ENCODE data around the gene COPG2. TPM values are rescaled to one million over a fixed set of nuclear protein-coding genes. Genes with fewer than 3 reads are reported as not detected.

COPG2 gene
- total and polyA plus RNA-seq, 2 donors (not counting 3 experiments of a cell fraction or from before 2014, with no cell fraction given): 9.4 to 11.6 TPM

GRCh38 chr7:130708001-130708400 is 39.5 kb upstream of the COPG2 start:
- H3K36me3 ChIP-seq (ENCODE audit: control insufficient read depth in 2 of 2, extremely low read depth in 1 of 2, insufficient read depth in 2 of 2, low read length in 2 of 2): no peaks in the 10 kb centered on the region
- H3K27ac ChIP-seq (ENCODE audit: insufficient read depth, low read depth, low read length): no peak overlapping the region
- no peak overlapping the region for H3K4me3 ChIP-seq (replicated peaks in 1 of 3; ENCODE audit: insufficient read depth in 1 of 3, low read depth in 1 of 3, low read length in 3 of 3)
- intact Hi-C loops (cut with micrococcal nuclease): no loop called here
- no peaks in the 10 kb centered on the region for H3K9me3 ChIP-seq (replicated peaks; ENCODE audit: control insufficient read depth, insufficient read depth, low read length)
- H3K4me1 ChIP-seq (ENCODE audit: control insufficient read depth, extremely low read depth, insufficient read depth, low read length): no peaks in the 10 kb centered on the region
- no peaks in the 10 kb centered on the region for H3K79me2 ChIP-seq (ENCODE audit: control insufficient read depth, insufficient read depth, low read length)
- BruUV-seq (replicated peaks): no TSS peak
- no peaks in the 10 kb centered on the region for H4K20me1 ChIP-seq (replicated peaks; ENCODE audit: control insufficient read depth, extremely low read depth, insufficient read depth, low read length)
- no peak overlapping the region for H3K4me2 ChIP-seq (ENCODE audit: insufficient read depth, low read length)
- H3K9ac ChIP-seq (replicated peaks; ENCODE audit: extremely low read depth, insufficient read depth, low read length): no peak overlapping the region
- DNase-seq (ENCODE audit: low read depth, low spot score) (no peak), FAIRE-seq (no peak)
- dilution Hi-C loops (cut with MboI; ENCODE audit: extremely low pct_ligation_motif_present, low sequenced_read_pairs): no loop called here
- no peak overlapping the region for H2AFZ ChIP-seq (ENCODE audit: low read depth, low read length)
- H3K27me3 ChIP-seq (ENCODE audit: control insufficient read depth in 2 of 2, insufficient read depth in 2 of 2, low read length in 2 of 2): peaks cover 6 to 21% of the 10 kb centered on the region in 2 experiments
- ChIA-PET POLR2A (no interaction called here), CTCF (no interaction called here)
- no peaks in the 10 kb centered on the region for H3K9me1 ChIP-seq (replicated peaks; ENCODE audit: control insufficient read depth, extremely low read depth, insufficient read depth, low read length)
- TF ChIP-seq MYC (IDR thresholded peaks at IDR 0.05; ENCODE audit: low read depth, low read length) (no peak), GATA2 (IDR thresholded peaks at IDR 0.05; ENCODE audit: insufficient read depth, insufficient read length, low read depth, low read length) (no peak), MAX (IDR thresholded peaks at IDR 0.05; ENCODE audit: insufficient read depth, insufficient read length) (no peak), CTCF (IDR thresholded peaks at IDR 0.05; ENCODE audit: extremely low read depth in 1 of 2, insufficient read depth in 1 of 2, low read depth in 1 of 2, low read length in 2 of 2) (no peak), JUN (IDR thresholded peaks at IDR 0.05; ENCODE audit: borderline replicate concordance, insufficient read depth, insufficient read length, low read depth) (no peak), POLR2A (IDR thresholded peaks at IDR 0.05; ENCODE audit: low read depth, low read length) (no peak)

- Histone ChIP-seq H3K27me3 (ENCODE audit: control insufficient read depth in 2 of 2, insufficient read depth in 2 of 2, low read length in 2 of 2) (peaks cover 6 to 11% of the 10 kb centered on the region in 2 experiments), H4K20me1 (replicated peaks; ENCODE audit: control insufficient read depth, extremely low read depth, insufficient read depth, low read length) (no peaks in the 10 kb centered on the region), H3K4me2 (ENCODE audit: insufficient read depth, low read length) (no peak overlapping the region), H3K27ac (ENCODE audit: insufficient read depth, low read depth, low read length) (no peak overlapping the region), H3K79me2 (ENCODE audit: control insufficient read depth, insufficient read depth, low read length) (no peaks in the 10 kb centered on the region), H3K9me1 (replicated peaks; ENCODE audit: control insufficient read depth, extremely low read depth, insufficient read depth, low read length) (no peaks in the 10 kb centered on the region), H3K4me1 (ENCODE audit: control insufficient read depth, extremely low read depth, insufficient read depth, low read length) (no peaks in the 10 kb centered on the region), H3K4me3 (replicated peaks in 1 of 3; ENCODE audit: insufficient read depth in 1 of 3, low read depth in 1 of 3, low read length in 3 of 3) (no peak overlapping the region), H3K36me3 (ENCODE audit: control insufficient read depth in 2 of 2, extremely low read depth in 1 of 2, insufficient read depth in 2 of 2, low read length in 2 of 2) (no peaks in the 10 kb centered on the region), H3K9ac (replicated peaks; ENCODE audit: extremely low read depth, insufficient read depth, low read length) (no peak overlapping the region), H2AFZ (ENCODE audit: low read depth, low read length) (no peak overlapping the region), H3K9me3 (replicated peaks; ENCODE audit: control insufficient read depth, insufficient read depth, low read length) (no peaks in the 10 kb centered on the region)
- intact Hi-C loops (cut with micrococcal nuclease): no loop called here
- no peak for TF ChIP-seq EZH2 (IDR thresholded peaks at IDR 0.05; ENCODE audit: borderline replicate concordance, low read depth, low read length, severe bottlenecking)
- no peak for TF ChIP-seq POLR2AphosphoS5 (IDR thresholded peaks at IDR 0.05; ENCODE audit: insufficient read depth, low read depth, low read length)
- no peak for TF ChIP-seq MAX (IDR thresholded peaks at IDR 0.05; ENCODE audit: insufficient read depth, insufficient read length)
- TF ChIP-seq CTCF (IDR thresholded peaks at IDR 0.05; ENCODE audit: extremely low read depth in 1 of 2, insufficient read depth in 1 of 2, low read depth in 1 of 2, low read length in 2 of 2): no peak
- TF ChIP-seq MYC (IDR thresholded peaks at IDR 0.05; ENCODE audit: low read depth, low read length): no peak
- TF ChIP-seq JUN (IDR thresholded peaks at IDR 0.05; ENCODE audit: borderline replicate concordance, insufficient read depth, insufficient read length, low read depth): no peak
- TF ChIP-seq FOS (IDR thresholded peaks at IDR 0.05; ENCODE audit: borderline replicate concordance, insufficient read depth, low read length): no peak
- no peak for TF ChIP-seq GATA2 (IDR thresholded peaks at IDR 0.05; ENCODE audit: insufficient read depth, insufficient read length, low read depth, low read length)
- TF ChIP-seq POLR2A (IDR thresholded peaks at IDR 0.05; ENCODE audit: low read depth, low read length): no peak
- POLR2A ChIA-PET: no interaction called here
- CTCF ChIA-PET: no interaction called here
- DNase-seq (ENCODE audit: low read depth, low spot score): no peak
- FAIRE-seq: no peak
- no TSS peak for BruUV-seq (replicated peaks)
- dilution Hi-C loops (cut with MboI; ENCODE audit: extremely low pct_ligation_motif_present, low sequenced_read_pairs): no loop called here
Observed at GRCh38 chr7:130703851-130704250, 35.3 kb upstream of the COPG2 start.
